Measurements from ENCODE around the gene SLC25A41.

SLC25A41 gene

GRCh38 chr19:6376512-6377190 lies 56.9 kb downstream of the SLC25A41 start:
- DNase-seq (ENCODE audit: low read depth in 1 of 2, low spot score in 1 of 2) = no peak

Data from activated T-helper 1 cell treated with anti-CD3 and anti-CD28 coated beads, Interleukin-2, amount 50 U/mL, for 16 hours (primary cell).